DOHH2 (cell line): ENCODE measurements around the gene TANC1.

Experiments used
- CTCF ChIP-seq: fragments of 200-600 bp; sonication (generic); IDR thresholded peaks from one replicate; pipeline ENCODE4 v1.5.1; 2014; ENCODE audit warnings: antibody characterized with exemption, mild to moderate bottlenecking, low read depth, low read length; ENCODE audit not compliant: poor library complexity, severe bottlenecking
- EZH2phosphoT487 ChIP-seq: fragments of 200-600 bp; sonication (generic); IDR thresholded peaks from 2 replicates; pipeline ENCODE4 v1.6.1; 2017; ENCODE audit warnings: borderline replicate concordance, mild to moderate bottlenecking, antibody characterized with exemption, low read length, moderate library complexity, mixed read lengths

- no peak for TF ChIP-seq CTCF
- TF ChIP-seq EZH2phosphoT487 = no peak
Measured at GRCh38 chr2:159096901-159097300, 128.5 kb downstream of the TANC1 start.
